Tibial nerve (tissue), 4 donors: Measurements from ENCODE around the gene IGSF22. TPM values are rescaled to one million over a fixed set of nuclear protein-coding genes. Genes with fewer than 3 reads are reported as not detected.

Source experiments
- DNase-seq, 2 donors: peaks; one replicate each; pipeline ENCODE4 v3.0.0-alpha.2; 2019; ENCODE audit warnings: low spot score in 2 of 2
- H3K27ac ChIP-seq, 4 donors: fragments of 200-600 bp; sonication (generic) in 3 of 4; one replicate each; pipeline ENCODE4 v1.5.1; 2017 to 2019; ENCODE audit warnings: mild to moderate bottlenecking in 1 of 4
- H3K27me3 ChIP-seq, 2 donors: fragments of 200-600 bp; sonication (generic) in 1 of 2; one replicate each; pipeline versions ENCODE4 v1.5.1 to v1.6.0; 2017 to 2019
- H3K36me3 ChIP-seq, 3 donors: fragments of 200-600 bp; sonication (generic); one replicate each; pipeline ENCODE4 v1.5.1; 2018 to 2019
- H3K4me1 ChIP-seq, 4 donors: fragments of 200-600 bp; sonication (generic) in 3 of 4; one replicate each; pipeline ENCODE4 v1.5.1; 2017 to 2019
- H3K4me3 ChIP-seq, 4 donors: fragments of 200-600 bp; sonication (generic) in 3 of 4; one replicate each; pipeline ENCODE4 v1.5.1; 2017 to 2019; ENCODE audit warnings: mild to moderate bottlenecking in 1 of 4, moderate library complexity in 1 of 4
- H3K9me3 ChIP-seq, 4 donors: fragments of 200-600 bp; sonication (generic) in 3 of 4; one replicate each; pipeline ENCODE4 v1.5.1; 2017 to 2019
- CTCF ChIP-seq, 5 experiments: fragments of 200-600 bp in 3 of 5; fragments of 450-650 bp in 2 of 5; sonication (generic) in 3 of 5; IDR thresholded peaks; one replicate each; pipeline ENCODE4 v1.5.1; 2016 to 2019; ENCODE audit warnings: antibody characterized with exemption in 5 of 5, mild to moderate bottlenecking in 3 of 5, moderate library complexity in 2 of 5
- EP300 ChIP-seq, 2 donors: sonication (generic); formaldehyde crosslinking; IDR thresholded peaks; one replicate each; pipeline ENCODE4 v1.6.1; 2017; ENCODE audit warnings: antibody characterized with exemption in 2 of 2, mild to moderate bottlenecking in 1 of 2
- POLR2A ChIP-seq, 2 donors: fragments of 450-650 bp; IDR thresholded peaks; one replicate each; pipeline ENCODE4 v1.6.1; 2017; ENCODE audit warnings: antibody characterized with exemption in 2 of 2, mild to moderate bottlenecking in 2 of 2, moderate library complexity in 2 of 2
- WGBS, 2 donors: methylation state at CpG; one replicate each; pipeline ENCODE4 v1.1.5; 2018; 5-methylcytosine and 5-hydroxymethylcytosine counted together
- total RNA-seq, 4 donors: library from RNA; depleted of rRNA; stranded (reverse); fragments of >200 nt; gene quantifications; one replicate each; pipeline ENCODE4 v1.1.0, GENCODE V29; 2016

Gene IGSF22
- total RNA-seq, 4 donors from 2014 or later: 0.44 to 0.90 TPM; not detected in 2

DNA sequence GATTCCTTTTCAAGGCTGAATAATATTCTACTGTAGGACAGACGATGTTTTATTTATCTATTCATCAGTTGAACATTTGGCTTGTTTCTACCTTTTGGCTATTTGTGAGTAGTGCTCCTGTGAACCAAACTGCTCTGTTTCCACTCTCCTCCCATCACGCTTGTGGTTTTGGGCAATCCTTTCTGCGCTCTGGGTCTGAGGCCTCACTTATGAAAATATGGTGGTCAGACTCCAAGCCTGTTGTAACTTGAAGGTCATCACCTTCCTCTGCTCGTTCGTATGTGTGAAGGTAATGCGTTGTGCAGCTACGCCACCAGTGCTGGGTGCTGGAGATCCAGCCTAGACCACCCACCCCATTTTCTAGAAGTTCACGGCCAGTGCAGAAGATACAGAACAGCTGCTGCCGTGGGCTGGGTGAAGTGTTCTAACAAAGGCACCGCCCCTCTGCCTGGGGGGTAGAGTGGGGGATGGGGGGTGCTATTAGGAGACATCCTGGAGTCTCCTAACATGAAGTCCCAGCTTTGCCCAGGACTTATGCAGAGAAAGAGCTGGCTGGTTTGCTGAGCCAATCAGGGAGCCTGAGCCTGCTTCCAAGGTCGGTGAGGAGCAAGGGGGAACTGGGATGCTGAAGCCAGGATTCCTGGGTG, 44.6 kb upstream of the IGSF22 start:
- DNase-seq: no peak
- Histone ChIP-seq H3K9me3 (no peaks in the 10 kb centered on the region), H3K36me3 (no peaks in the 10 kb centered on the region), H3K4me1 (no peaks in the 10 kb centered on the region), H3K27me3 (no peaks in the 10 kb centered on the region), H3K4me3 (no peak overlapping the region), H3K27ac (no peak overlapping the region)
- 67 to 70% methylated on average over 11 of the region's 11 CpGs for WGBS, 2 donors
- TF ChIP-seq CTCF (IDR thresholded peaks at IDR 0.05) (no peak), EP300 (IDR thresholded peaks at IDR 0.05) (no peak), POLR2A (IDR thresholded peaks at IDR 0.05) (no peak)

DNA sequence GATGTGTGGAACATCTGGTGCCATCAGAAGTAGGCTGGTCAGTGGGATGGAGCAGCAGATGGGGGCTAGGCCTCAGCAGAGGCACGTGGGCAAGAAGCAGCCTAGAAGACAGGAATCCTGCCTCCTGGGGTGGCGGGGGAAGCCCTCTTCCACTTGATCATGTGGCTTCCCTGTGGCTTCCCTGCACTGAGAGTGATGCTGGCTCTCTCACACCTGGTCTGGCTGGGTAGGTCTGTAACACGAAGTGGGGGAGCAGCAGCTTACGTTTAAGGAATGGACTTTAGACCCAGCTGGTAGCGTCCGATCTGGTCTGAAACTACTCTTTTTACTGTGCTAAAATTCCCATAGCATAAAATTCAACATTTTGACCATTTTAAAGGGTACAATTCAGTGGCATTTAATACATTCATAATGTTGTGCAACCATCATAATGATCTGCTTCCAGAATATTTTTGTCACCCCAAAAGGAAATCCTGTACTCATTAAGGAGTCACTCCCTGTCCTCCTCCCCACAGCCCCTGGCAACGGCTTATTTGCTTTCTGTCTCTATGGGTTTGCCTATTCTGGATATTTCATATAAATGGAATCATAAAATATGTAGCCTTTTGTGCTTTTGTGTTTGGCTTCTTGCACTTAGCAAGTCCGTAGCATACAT, 43.9 kb upstream of the IGSF22 start:
- Histone ChIP-seq H3K4me3 (no peak overlapping the region), H3K27me3 (no peaks in the 10 kb centered on the region), H3K27ac (no peak overlapping the region), H3K9me3 (no peaks in the 10 kb centered on the region), H3K4me1 (no peaks in the 10 kb centered on the region), H3K36me3 (no peaks in the 10 kb centered on the region)
- DNase-seq: no peak
- no peak for TF ChIP-seq CTCF (IDR thresholded peaks at IDR 0.05)
- TF ChIP-seq EP300 (IDR thresholded peaks at IDR 0.05): no peak
- TF ChIP-seq POLR2A (IDR thresholded peaks at IDR 0.05): no peak
- 48 to 52% methylated on average over 8 of the region's 8 CpGs for WGBS, 2 donors

DNA sequence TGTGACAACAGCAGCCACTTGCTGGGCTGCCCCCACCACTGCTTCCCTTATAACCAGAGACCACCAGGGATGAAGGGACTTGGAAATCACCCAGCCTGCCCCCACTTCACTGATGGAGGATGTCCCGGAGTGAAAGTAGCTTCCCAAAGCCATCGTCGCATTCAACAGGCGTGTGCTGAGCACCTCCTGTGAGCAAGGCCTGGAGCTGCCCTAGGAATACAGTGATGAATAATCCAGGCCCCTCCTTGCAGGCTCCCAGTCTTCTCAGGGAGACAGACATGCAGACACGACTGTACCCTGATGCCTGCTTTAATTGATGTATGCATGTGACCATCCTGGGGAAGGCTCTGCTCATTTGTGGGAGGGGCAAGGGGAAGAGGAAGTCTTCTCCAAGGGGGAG, 43.0 kb upstream of the IGSF22 start:
- WGBS, 2 donors: 60 to 79% methylated on average over 5 of the region's 5 CpGs

GRCh38 chr11:18768472-18768901, 42.5 kb upstream of the IGSF22 start:
- no peak for DNase-seq
- Histone ChIP-seq H3K9me3 (no peaks in the 10 kb centered on the region), H3K27ac (no peak overlapping the region), H3K27me3 (no peaks in the 10 kb centered on the region), H3K4me1 (peaks cover 0 to 7% (median 0%) of the 10 kb centered on the region in 4 donors), H3K4me3 (no peak overlapping the region), H3K36me3 (no peaks in the 10 kb centered on the region)
- TF ChIP-seq CTCF (IDR thresholded peaks at IDR 0.05): no peak
- no peak for TF ChIP-seq POLR2A (IDR thresholded peaks at IDR 0.05)
- no peak for TF ChIP-seq EP300 (IDR thresholded peaks at IDR 0.05)
- WGBS, 2 donors: 57 to 60% methylated on average over 4 of the region's 4 CpGs

More for the DNA sequence above, 43.0 kb upstream of the IGSF22 start:
- Histone ChIP-seq H3K4me3 (no peak overlapping the region), H3K27me3 (no peaks in the 10 kb centered on the region), H3K4me1 (peaks cover 0 to 5% (median 0%) of the 10 kb centered on the region in 4 donors), H3K9me3 (no peaks in the 10 kb centered on the region), H3K36me3 (no peaks in the 10 kb centered on the region), H3K27ac (no peak overlapping the region)
- TF ChIP-seq POLR2A (IDR thresholded peaks at IDR 0.05) (no peak), CTCF (IDR thresholded peaks at IDR 0.05) (no peak), EP300 (IDR thresholded peaks at IDR 0.05) (no peak)
- DNase-seq: no peak

DNA sequence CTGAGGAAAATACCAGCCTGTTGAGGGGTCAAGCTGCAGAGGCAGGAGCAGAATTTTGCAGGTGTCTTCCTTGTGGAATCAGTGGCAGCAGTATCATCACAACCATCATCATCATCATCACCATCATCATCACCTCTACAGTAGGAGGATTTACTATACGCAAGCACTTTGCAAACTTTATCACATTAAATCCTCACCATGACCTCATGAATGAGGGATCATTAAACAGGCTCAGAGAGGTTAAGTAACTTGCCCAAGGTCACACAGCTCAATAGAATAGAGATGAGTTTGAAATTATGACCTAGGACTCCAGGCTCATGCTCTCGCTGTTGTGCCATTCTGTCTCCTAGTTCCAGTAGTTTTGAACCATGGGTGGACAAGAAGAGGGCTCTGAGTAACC, 40.0 kb upstream of the IGSF22 start:
- peaks cover 0 to 7% (median 0%) of the 10 kb centered on the region in 4 donors for H3K4me1 ChIP-seq
- no peak overlapping the region for H3K4me3 ChIP-seq
- WGBS, 2 donors: 90 to 93% methylated on average over 2 of the region's 2 CpGs
- TF ChIP-seq CTCF (IDR thresholded peaks at IDR 0.05) (no peak), POLR2A (IDR thresholded peaks at IDR 0.05) (no peak), EP300 (IDR thresholded peaks at IDR 0.05) (no peak)
- no peak overlapping the region for H3K27ac ChIP-seq
- no peak for DNase-seq
- H3K27me3 ChIP-seq: no peaks in the 10 kb centered on the region
- H3K9me3 ChIP-seq: no peaks in the 10 kb centered on the region
- H3K36me3 ChIP-seq: no peaks in the 10 kb centered on the region
